Glomerular endothelial cell (primary cell): Measurements from ENCODE around the gene IL19. TPM values are rescaled to one million over a fixed set of nuclear protein-coding genes. Genes with fewer than 3 reads are reported as not detected.
"Not testable (repeated sequence)": the region's sequence is repeated elsewhere in the genome, so short reads cannot be mapped to it uniquely, and the experiment has no call there.

Source experiments
- DNase-seq: peaks from one replicate; pipeline ENCODE4 v3.0.0-alpha.2; 2011; ENCODE audit warnings: low read depth, low spot score; ENCODE audit errors: extremely low read depth
- total RNA-seq: library from RNA; depleted of rRNA; stranded (reverse); fragments of >200 nt; gene quantifications from 2 replicates; pipeline ENCODE4 v1.2.3, GENCODE V29; 2015

The IL19 gene
- total RNA-seq, 1 donor from 2014 or later, result not detected

GRCh38 chr1:206739411-206740076, 31.0 kb upstream of the IL19 start:
- DNase-seq, result no peak

- DNase-seq, result no peak
Observed at GRCh38 chr1:206741142-206741701, 29.4 kb upstream of the IL19 start.

- no peak for DNase-seq
Observed at GRCh38 chr1:206742719-206743383, 27.7 kb upstream of the IL19 start.

GRCh38 chr1:206744683-206745082, 25.9 kb upstream of the IL19 start:
- no peak for DNase-seq

- DNase-seq, result no peak
Observed at GRCh38 chr1:206745301-206745700, 25.3 kb upstream of the IL19 start.

GRCh38 chr1:206748348-206749030, 22.1 kb upstream of the IL19 start:
- no peak for DNase-seq

GRCh38 chr1:206751891-206752290, 18.7 kb upstream of the IL19 start:
- no peak for DNase-seq

GRCh38 chr1:206752481-206752880, 18.1 kb upstream of the IL19 start:
- no peak for DNase-seq

GRCh38 chr1:206753141-206753540, 17.4 kb upstream of the IL19 start:
- DNase-seq, result no peak

- no peak for DNase-seq
Observed at GRCh38 chr1:206754011-206754410, 16.6 kb upstream of the IL19 start.

GRCh38 chr1:206757524-206758266, 12.9 kb upstream of the IL19 start:
- no peak for DNase-seq

- no peak for DNase-seq
Observed at GRCh38 chr1:206760590-206760989, 10.0 kb upstream of the IL19 start.

GRCh38 chr1:206761159-206761768, 9.3 kb upstream of the IL19 start:
- DNase-seq, result no peak

- not testable (repeated sequence) for DNase-seq
Observed at GRCh38 chr1:206762741-206763364, 7.7 kb upstream of the IL19 start.

GRCh38 chr1:206765771-206766170, 4.8 kb upstream of the IL19 start:
- DNase-seq, result not testable (repeated sequence)

GRCh38 chr1:206766251-206766856, 4.2 kb upstream of the IL19 start:
- DNase-seq, result no peak

- no peak for DNase-seq
Observed at GRCh38 chr1:206768472-206769303, 1.9 kb upstream of the IL19 start.

- DNase-seq, result no peak
Observed at GRCh38 chr1:206769304-206769731, 1.3 kb upstream of the IL19 start.

GRCh38 chr1:206771338-206771692, 742 bp downstream of the IL19 start:
- DNase-seq, result no peak
